Measurements from ENCODE around the gene EFNA3.

DNA sequence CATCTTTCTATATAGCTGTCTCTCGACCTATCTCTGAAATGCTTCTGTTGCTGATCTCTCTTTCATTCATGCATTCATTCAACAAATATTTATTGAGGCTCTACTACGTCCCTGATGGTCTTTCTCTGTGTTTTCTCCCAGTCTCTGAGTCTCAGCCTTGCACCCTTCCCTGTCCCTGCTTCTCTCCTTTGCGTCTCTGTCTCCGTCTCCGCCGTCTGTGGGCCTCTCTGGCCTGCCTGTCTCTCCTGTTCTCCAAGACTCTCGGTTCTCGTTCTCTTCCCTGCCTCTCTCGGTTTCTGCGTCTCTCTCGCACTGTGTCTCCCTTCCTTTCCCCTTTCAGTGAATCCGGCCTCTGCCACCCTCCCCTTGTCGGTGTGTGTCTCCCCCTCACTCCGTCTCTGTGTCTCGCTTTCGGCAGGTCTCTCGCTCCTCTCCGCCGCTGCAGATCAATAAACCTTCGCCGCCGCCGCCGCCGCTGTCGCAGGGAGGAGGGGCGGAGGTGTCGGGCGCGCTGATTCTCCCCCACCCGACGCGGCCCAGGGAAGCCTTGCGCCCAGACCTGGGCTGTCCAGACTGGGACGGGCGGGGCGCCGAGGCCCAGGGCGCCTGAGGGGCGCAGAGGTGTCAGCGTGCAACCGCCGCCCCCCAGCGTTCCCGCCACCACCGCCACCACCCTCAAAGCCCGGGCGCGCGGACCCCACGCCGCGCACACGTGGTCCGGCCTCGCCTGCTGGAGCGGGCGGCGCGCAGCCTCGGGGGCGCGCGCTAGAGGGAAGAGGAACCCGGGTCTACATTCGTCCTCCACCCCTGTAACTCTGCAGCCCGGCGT is 3.0 kb downstream of the EFNA3 start:
- no peak for TF ChIP-seq ZNF670 (tag by site-specific recombination; IDR thresholded peaks at IDR 0.05; ENCODE audit: low read depth)
- no peak for TF ChIP-seq PRDM10 (tag by site-specific recombination; IDR thresholded peaks at IDR 0.05)
- TF ChIP-seq ZNF274 (IDR thresholded peaks at IDR 0.05; ENCODE audit: low read length): no peak
- no peak for TF ChIP-seq ZNF274 (tag by site-specific recombination; IDR thresholded peaks at IDR 0.05; ENCODE audit: borderline replicate concordance)
- no peak for TF ChIP-seq ZNF174 (tag by site-specific recombination; IDR thresholded peaks at IDR 0.05)
- TF ChIP-seq, protein P1, sequence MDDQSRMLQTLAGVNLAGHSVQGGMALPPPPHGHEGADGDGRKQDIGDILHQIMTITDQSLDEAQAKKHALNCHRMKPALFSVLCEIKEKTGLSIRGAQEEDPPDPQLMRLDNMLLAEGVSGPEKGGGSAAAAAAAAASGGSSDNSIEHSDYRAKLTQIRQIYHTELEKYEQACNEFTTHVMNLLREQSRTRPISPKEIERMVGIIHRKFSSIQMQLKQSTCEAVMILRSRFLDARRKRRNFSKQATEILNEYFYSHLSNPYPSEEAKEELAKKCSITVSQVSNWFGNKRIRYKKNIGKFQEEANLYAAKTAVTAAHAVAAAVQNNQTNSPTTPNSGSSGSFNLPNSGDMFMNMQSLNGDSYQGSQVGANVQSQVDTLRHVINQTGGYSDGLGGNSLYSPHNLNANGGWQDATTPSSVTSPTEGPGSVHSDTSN (CRISPR knock-in tag; IDR thresholded peaks at IDR 0.05): no peak

Measured in HEK293 (cell line).